SK-N-MC (cell line): Measurements from ENCODE around the gene LRRC8B.

Experiments
- EZH2 ChIP-seq: fragments of 200-600 bp; sonication (generic); IDR thresholded peaks from one replicate; pipeline ENCODE4 v1.6.1; 2017; ENCODE audit warnings: antibody characterized with exemption
- FOXP2 ChIP-seq: optimal IDR thresholded peaks from 2 replicates; pipeline ENCODE3; 2011; ENCODE audit warnings: mild to moderate bottlenecking, moderate library complexity; ENCODE audit not compliant: insufficient read depth; ENCODE audit errors: extremely low read length, control extremely low read depth
- POLR2AphosphoS5 ChIP-seq: IDR thresholded peaks from 2 replicates; pipeline ENCODE4 v1.6.1; 2012; ENCODE audit warnings: mild to moderate bottlenecking, low read depth, low read length, borderline replicate concordance

DNA sequence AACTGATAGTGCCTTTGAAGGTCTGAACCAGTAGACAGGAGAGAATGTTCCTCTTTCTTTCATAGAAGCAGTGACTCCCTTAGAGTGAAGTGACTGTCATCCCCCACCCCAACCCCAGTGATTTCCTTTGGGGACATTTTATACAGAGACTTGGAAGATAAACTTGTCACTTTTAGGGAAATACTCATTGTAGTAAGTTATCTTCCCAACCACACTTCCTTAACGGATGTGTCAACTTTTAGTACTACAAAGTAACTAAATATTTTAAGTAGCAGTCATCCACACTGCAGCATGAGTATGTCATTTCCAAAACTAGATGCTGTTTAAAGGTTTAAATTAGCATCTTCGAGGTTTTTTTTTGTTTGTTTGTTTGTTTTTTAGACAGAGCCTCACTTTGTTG lies 13.7 kb downstream of the LRRC8B start:
- TF ChIP-seq POLR2AphosphoS5 (no peak), EZH2 (no peak), FOXP2 (no peak)
